ENCODE measurements around the gene PROM1. TPM values are rescaled to one million over a fixed set of nuclear protein-coding genes. Genes with fewer than 3 reads are reported as not detected.

PROM1 gene
- total and polyA plus RNA-seq, 2 of the 13 experiments (the other 11 are each of a cell fraction or from before 2014, with no cell fraction given), result 3.9 to 16.4 TPM

DNA sequence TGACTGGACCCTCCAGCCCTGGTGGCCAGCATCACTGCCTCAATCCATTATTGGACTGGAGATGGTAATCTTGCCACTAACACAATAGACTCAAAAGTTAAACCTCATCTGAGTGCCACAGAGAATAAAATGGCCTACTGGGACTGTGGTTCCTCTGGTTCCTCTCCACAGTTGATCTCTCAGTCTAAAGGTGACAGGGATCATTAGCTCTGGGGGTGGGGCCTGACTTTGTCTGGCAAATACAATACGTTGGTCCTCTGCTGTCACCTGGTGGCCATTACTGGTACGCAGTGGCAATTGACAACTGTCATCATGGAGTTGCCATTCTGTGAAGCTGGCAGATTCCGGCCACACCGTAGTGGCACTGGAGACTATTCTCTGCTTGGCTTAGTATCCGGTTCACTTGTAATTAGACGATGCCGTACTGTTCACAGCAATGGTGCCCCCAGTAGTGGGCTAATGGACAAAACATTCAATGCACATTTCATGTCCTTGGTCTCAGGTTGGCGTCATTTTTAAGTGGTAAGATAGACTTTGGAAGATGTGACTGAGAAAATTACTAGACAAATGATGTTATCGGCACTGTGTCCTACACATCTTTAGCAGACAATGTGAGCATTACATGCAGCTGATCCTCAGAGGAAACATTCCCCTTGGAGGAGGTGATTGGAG lies 127.5 kb downstream of the PROM1 start (continued):
- TF ChIP-seq, protein P1, sequence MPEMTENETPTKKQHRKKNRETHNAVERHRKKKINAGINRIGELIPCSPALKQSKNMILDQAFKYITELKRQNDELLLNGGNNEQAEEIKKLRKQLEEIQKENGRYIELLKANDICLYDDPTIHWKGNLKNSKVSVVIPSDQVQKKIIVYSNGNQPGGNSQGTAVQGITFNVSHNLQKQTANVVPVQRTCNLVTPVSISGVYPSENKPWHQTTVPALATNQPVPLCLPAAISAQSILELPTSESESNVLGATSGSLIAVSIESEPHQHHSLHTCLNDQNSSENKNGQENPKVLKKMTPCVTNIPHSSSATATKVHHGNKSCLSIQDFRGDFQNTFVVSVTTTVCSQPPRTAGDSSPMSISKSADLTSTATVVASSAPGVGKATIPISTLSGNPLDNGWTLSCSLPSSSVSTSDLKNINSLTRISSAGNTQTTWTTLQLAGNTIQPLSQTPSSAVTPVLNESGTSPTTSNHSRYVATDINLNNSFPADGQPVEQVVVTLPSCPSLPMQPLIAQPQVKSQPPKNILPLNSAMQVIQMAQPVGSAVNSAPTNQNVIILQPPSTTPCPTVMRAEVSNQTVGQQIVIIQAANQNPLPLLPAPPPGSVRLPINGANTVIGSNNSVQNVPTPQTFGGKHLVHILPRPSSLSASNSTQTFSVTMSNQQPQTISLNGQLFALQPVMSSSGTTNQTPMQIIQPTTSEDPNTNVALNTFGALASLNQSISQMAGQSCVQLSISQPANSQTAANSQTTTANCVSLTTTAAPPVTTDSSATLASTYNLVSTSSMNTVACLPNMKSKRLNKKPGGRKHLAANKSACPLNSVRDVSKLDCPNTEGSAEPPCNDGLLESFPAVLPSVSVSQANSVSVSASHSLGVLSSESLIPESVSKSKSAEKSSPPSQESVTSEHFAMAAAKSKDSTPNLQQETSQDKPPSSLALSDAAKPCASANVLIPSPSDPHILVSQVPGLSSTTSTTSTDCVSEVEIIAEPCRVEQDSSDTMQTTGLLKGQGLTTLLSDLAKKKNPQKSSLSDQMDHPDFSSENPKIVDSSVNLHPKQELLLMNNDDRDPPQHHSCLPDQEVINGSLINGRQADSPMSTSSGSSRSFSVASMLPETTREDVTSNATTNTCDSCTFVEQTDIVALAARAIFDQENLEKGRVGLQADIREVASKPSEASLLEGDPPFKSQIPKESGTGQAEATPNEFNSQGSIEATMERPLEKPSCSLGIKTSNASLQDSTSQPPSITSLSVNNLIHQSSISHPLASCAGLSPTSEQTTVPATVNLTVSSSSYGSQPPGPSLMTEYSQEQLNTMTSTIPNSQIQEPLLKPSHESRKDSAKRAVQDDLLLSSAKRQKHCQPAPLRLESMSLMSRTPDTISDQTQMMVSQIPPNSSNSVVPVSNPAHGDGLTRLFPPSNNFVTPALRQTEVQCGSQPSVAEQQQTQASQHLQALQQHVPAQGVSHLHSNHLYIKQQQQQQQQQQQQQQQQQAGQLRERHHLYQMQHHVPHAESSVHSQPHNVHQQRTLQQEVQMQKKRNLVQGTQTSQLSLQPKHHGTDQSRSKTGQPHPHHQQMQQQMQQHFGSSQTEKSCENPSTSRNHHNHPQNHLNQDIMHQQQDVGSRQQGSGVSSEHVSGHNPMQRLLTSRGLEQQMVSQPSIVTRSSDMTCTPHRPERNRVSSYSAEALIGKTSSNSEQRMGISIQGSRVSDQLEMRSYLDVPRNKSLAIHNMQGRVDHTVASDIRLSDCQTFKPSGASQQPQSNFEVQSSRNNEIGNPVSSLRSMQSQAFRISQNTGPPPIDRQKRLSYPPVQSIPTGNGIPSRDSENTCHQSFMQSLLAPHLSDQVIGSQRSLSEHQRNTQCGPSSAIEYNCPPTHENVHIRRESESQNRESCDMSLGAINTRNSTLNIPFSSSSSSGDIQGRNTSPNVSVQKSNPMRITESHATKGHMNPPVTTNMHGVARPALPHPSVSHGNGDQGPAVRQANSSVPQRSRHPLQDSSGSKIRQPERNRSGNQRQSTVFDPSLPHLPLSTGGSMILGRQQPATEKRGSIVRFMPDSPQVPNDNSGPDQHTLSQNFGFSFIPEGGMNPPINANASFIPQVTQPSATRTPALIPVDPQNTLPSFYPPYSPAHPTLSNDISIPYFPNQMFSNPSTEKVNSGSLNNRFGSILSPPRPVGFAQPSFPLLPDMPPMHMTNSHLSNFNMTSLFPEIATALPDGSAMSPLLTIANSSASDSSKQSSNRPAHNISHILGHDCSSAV (CRISPR knock-in tag; IDR thresholded peaks at IDR 0.05; ENCODE audit: borderline replicate concordance), result no peak
- TF ChIP-seq SP140L (CRISPR knock-in tag; IDR thresholded peaks at IDR 0.05; ENCODE audit: borderline replicate concordance), result no peak
- TF ChIP-seq, protein P2, sequence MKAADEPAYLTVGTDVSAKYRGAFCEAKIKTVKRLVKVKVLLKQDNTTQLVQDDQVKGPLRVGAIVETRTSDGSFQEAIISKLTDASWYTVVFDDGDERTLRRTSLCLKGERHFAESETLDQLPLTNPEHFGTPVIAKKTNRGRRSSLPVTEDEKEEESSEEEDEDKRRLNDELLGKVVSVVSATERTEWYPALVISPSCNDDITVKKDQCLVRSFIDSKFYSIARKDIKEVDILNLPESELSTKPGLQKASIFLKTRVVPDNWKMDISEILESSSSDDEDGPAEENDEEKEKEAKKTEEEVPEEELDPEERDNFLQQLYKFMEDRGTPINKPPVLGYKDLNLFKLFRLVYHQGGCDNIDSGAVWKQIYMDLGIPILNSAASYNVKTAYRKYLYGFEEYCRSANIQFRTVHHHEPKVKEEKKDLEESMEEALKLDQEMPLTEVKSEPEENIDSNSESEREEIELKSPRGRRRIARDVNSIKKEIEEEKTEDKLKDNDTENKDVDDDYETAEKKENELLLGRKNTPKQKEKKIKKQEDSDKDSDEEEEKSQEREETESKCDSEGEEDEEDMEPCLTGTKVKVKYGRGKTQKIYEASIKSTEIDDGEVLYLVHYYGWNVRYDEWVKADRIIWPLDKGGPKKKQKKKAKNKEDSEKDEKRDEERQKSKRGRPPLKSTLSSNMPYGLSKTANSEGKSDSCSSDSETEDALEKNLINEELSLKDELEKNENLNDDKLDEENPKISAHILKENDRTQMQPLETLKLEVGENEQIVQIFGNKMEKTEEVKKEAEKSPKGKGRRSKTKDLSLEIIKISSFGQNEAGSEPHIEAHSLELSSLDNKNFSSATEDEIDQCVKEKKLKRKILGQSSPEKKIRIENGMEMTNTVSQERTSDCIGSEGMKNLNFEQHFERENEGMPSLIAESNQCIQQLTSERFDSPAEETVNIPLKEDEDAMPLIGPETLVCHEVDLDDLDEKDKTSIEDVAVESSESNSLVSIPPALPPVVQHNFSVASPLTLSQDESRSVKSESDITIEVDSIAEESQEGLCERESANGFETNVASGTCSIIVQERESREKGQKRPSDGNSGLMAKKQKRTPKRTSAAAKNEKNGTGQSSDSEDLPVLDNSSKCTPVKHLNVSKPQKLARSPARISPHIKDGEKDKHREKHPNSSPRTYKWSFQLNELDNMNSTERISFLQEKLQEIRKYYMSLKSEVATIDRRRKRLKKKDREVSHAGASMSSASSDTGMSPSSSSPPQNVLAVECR (CRISPR knock-in tag; IDR thresholded peaks at IDR 0.05; ENCODE audit: borderline replicate concordance), result 0 out of 2 replicates have a peak, but pooled peaks have one; percentile 28

Data from HepG2 (cell line).